ENCODE data around the gene MGMT. TPM values are rescaled to one million over a fixed set of nuclear protein-coding genes. Genes with fewer than 3 reads are reported as not detected.

Gene MGMT
- total RNA-seq, 1 donor from 2014 or later: 58.5 TPM

- ATAC-seq (no peak), DNase-seq (ENCODE audit: low spot score) (no peak)
Measured at GRCh38 chr10:129677377-129677927, 210.4 kb downstream of the MGMT start.

DNA sequence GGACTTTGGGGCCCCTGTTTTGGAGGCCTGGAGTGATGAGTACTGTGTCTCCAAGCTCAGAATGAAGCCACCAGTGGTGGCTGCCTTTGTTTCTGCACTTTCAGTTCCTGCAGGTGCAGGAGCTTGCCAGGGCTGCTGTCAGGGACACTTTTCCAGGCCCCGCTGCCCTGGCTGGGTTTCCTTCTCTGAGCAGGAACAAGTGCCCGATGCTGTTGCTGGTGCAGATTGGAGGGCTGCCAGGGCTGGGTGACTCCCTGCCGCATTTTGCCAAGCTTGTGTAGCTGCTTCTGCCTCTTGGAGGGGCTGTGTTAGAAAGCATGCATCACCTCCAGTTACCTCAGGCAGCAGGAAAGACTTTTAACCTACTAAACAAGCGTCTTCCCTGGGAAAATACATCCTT is 211.1 kb downstream of the MGMT start:
- ATAC-seq (peak; percentile 70), DNase-seq (ENCODE audit: low spot score) (peak; percentile 64)

GRCh38 chr10:129679207-129679606 is 212.2 kb downstream of the MGMT start:
- DNase-seq (ENCODE audit: low spot score): peak; percentile 59

GRCh38 chr10:129680661-129681344 is 213.8 kb downstream of the MGMT start:
- DNase-seq (ENCODE audit: low spot score) (no peak), ATAC-seq (no peak)

More at GRCh38 chr10:129679207-129679606, 212.2 kb downstream of the MGMT start:
- peak; percentile 72 for ATAC-seq

DNA sequence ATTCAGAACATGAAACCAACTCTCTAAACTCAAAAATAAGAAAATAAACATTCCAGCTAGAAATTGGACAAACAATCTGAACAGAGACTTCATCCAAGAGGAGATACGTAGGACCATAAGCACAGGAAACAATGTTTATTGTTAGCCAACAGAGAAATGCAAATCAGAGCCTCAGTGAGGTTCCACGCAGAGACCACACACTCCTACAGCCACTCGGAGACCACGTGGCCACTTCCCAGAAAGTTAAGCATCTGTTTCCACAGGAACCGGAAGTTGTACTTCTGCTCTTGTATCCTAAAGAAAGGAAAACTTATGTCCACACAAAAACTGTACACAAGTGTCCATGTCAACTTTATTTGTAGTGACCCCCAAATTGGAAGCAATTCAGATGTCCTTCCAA is 214.8 kb downstream of the MGMT start:
- DNase-seq (ENCODE audit: low spot score) (no peak), ATAC-seq (no peak)

DNA sequence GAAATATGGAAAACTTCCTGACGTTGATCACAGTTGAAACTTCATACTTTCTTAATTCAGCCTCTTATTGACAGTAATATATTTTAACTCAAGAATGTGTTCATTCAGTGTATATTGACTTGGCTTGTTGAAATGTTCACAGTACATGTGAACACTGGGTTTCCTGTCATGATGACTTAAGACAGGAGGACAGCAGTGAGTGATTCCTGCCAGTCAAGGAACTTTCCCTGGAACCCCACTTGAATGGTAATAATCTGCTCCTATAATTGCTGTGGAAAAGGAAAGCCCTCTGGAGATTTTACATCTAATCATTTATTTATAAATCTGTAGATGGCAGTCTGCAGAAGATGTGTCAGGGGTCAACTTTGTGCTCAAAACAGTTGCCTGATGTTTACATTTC is 216.5 kb downstream of the MGMT start:
- no peak for ATAC-seq
- DNase-seq (ENCODE audit: low spot score): no peak

DNA sequence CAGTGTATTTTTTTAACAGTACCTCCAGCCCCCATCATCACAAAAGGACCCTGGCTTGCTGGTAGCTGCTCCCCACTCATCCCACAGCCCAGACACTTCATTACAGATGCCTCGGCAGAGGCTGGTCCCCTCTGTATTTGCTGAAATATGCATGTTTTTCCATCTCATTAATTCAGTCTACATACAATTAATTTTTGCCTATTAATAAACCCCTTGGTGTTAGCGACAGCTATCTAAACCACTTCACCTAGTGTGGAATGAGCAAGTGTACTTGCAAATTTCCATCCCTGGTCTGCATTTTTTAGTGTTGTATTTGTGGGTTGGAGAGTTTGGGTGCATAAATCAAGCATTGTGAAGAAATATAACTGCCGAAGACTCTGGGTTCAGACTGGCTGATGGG is 216.9 kb downstream of the MGMT start:
- ATAC-seq (no peak), DNase-seq (ENCODE audit: low spot score) (no peak)

DNA sequence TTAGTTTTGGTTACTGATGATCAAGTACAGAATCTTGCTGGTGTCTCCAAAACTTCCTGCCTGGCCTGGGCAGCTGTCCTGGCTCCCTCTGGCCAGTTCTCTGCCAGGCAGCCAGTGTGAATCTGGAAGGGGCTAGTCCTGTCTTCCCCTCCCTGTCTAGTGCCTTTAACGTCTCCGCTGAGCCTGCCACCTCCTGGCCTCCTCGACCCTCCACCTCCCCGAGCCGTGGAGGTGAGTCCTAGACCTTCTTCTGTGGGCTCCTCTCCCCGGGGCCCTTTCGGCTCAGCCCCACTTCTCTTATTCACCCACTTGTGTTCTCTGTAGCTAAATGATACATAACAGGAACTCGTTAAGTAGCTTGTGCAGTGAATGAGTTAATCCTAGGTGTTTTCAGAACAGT is 218.2 kb downstream of the MGMT start:
- DNase-seq (ENCODE audit: low spot score): no peak
- no peak for ATAC-seq

DNA sequence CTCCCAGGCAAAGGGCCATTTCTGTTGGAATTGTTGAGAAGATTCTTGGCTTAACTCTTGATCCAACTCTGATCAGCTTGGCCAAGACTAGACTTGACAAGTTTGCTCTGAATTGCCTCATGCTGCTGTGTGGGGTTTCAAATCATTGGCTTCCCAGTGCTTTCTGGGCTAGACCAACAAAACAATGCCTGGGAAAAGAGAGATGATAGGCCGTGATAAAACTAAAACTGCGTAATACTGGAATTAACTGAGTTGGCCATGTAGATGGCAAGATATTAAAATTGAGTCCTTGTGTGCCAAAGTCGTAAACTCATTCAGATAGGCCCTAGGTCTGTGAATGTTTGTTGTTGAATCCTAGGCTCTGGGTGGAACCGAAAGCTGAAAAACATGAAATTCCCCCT is 222.6 kb downstream of the MGMT start:
- no peak for DNase-seq (ENCODE audit: low spot score)
- ATAC-seq: no peak

DNA sequence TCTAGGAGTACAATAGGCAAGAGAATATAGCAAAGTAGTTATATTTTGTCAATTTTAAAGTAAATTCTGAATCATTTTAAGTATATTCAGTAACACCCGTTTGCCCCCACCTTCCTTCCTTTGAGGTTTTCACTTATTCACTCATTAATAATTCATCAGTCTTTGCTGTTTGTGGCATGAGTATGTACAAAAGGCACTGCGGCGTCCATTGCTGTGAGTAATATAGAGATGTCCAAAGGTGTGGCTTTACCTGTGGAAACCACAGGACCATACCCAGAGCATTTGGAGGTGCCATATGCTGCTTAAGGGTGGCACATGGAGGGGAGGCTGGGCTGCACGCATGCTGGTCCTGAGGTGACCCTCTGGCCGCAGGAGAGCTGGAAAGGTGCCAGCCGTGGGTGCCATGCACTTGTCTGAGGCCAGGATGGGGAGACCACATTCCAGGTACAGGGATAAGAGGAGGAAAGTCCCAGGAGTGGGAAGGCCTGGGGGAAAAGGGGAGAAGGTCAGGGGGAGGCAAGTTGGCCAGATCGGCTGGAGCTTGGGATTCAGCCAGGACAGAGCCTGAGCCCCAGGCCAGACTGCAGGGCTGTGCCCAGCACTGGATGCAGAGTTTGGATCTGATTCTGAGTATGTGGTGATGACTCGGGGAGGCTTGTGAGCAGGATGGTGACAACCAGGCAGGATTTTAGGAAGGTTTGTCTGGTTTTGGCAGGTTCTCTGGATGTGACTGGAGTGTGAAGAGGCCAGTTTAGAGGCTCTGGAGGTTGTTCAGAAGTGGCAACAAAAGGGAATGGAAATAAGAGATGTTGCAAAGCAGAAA is 223.4 kb downstream of the MGMT start:
- ATAC-seq: no peak
- no peak for DNase-seq (ENCODE audit: low spot score)

GRCh38 chr10:129692695-129693094 is 225.7 kb downstream of the MGMT start:
- DNase-seq (ENCODE audit: low spot score): no peak

GRCh38 chr10:129693382-129693781 is 226.3 kb downstream of the MGMT start:
- DNase-seq (ENCODE audit: low spot score) (no peak), ATAC-seq (no peak)

More at GRCh38 chr10:129692695-129693094, 225.7 kb downstream of the MGMT start:
- no peak for ATAC-seq

DNA sequence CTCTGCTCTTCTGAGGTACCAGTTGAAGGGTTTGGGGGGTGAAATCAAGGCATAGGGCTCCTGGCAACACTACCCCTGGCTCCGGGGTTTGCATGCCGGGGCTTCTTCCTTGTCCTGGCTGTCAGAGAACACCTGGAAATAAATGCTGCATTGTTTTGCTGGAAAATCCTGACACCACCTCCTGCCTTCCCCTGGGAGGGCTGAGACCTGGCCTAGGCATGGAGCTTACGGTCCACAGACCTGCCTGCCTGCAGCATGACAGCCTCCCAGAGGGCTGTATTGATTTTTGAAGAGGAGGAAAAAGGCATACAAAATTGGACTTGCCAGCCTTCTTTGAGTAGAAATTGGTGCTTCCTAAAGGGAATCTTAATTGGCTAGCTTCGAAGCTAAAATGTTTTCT is 227.1 kb downstream of the MGMT start:
- no peak for DNase-seq (ENCODE audit: low spot score)
- peak; percentile 87 for ATAC-seq

- DNase-seq (ENCODE audit: low spot score): no peak
Measured at GRCh38 chr10:129694691-129695243, 227.7 kb downstream of the MGMT start.

GRCh38 chr10:129695671-129696070 is 228.6 kb downstream of the MGMT start:
- ATAC-seq: no peak
- DNase-seq (ENCODE audit: low spot score): no peak

More at GRCh38 chr10:129694691-129695243, 227.7 kb downstream of the MGMT start:
- peak; percentile 62 for ATAC-seq

DNA sequence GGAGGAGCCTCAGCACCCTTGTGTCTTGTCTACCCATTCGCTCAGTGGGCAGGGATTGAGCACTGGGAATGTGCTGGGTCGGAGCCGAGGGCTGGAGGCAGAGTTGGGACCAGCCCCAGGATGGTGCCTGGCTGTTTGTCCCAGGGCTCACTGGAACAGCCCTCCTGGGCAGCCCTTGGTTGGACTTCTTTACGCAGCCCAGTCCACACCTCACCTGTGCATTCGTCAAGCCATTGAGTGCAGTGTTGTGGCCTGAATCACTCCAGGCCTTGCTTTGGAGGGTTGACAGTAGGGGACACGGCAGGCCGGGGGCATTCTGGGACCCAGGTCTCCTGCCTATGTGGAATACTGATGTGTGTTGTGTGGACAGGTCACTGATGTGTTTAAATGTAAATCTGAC is 229.6 kb downstream of the MGMT start:
- no peak for ATAC-seq
- no peak for DNase-seq (ENCODE audit: low spot score)

GRCh38 chr10:129697463-129698247 is 230.6 kb downstream of the MGMT start:
- ATAC-seq: no peak
- no peak for DNase-seq (ENCODE audit: low spot score)

- DNase-seq (ENCODE audit: low spot score): no peak
- ATAC-seq: no peak
Measured at GRCh38 chr10:129699722-129700340, 232.8 kb downstream of the MGMT start.

GRCh38 chr10:129702605-129703004 is 235.6 kb downstream of the MGMT start:
- DNase-seq (ENCODE audit: low spot score) (no peak), ATAC-seq (no peak)
